Liver (tissue), 9 donors: ENCODE measurements around the gene DCC. TPM values are rescaled to one million over a fixed set of nuclear protein-coding genes. Genes with fewer than 3 reads are reported as not detected.

Source experiments
- DNase-seq: peaks from one replicate; pipeline ENCODE4 v3.0.0-alpha.2; 2017; ENCODE audit warnings: low spot score
- H3K27ac ChIP-seq, 2 donors: one replicate each; pipeline ENCODE4 v1.7.0; 2013; ENCODE audit warnings: inconsistent platforms in 2 of 2, low read length in 2 of 2, control low read depth in 1 of 2, low read depth in 1 of 2, mild to moderate bottlenecking in 1 of 2
- H3K27me3 ChIP-seq, 4 donors: one replicate each; pipeline versions ENCODE4 v1.6.1 to v1.7.0; 2013; ENCODE audit warnings: low read length in 3 of 4, inconsistent platforms in 1 of 4, mild to moderate bottlenecking in 1 of 4, moderate library complexity in 1 of 4; ENCODE audit not compliant: control insufficient read depth in 4 of 4, insufficient read depth in 4 of 4
- H3K36me3 ChIP-seq, 4 donors: one replicate each; pipeline versions ENCODE4 v1.6.1 to v1.7.0; 2013; ENCODE audit warnings: low read length in 3 of 4, mild to moderate bottlenecking in 3 of 4, low read depth in 1 of 4, moderate library complexity in 1 of 4; ENCODE audit not compliant: control insufficient read depth in 4 of 4, insufficient read depth in 3 of 4
- H3K4me1 ChIP-seq, 4 donors: one replicate each; pipeline versions ENCODE4 v1.6.1 to v1.7.0; 2013; ENCODE audit warnings: low read length in 3 of 4, mild to moderate bottlenecking in 3 of 4, moderate library complexity in 1 of 4; ENCODE audit not compliant: control insufficient read depth in 4 of 4, insufficient read depth in 4 of 4
- H3K4me3 ChIP-seq, 3 donors: one replicate each; pipeline versions ENCODE4 v1.6.1 to v1.7.0; 2013; ENCODE audit warnings: low read length in 3 of 3, control low read depth in 1 of 3, low read depth in 1 of 3, mild to moderate bottlenecking in 1 of 3
- H3K9ac ChIP-seq, 2 donors: one replicate each; pipeline ENCODE4 v1.7.0; 2013; ENCODE audit warnings: low read length in 2 of 2, mild to moderate bottlenecking in 2 of 2, moderate library complexity in 2 of 2, control low read depth in 1 of 2, low read depth in 1 of 2
- H3K9me3 ChIP-seq, 4 donors: one replicate each; pipeline versions ENCODE4 v1.6.1 to v1.7.0; 2013; ENCODE audit warnings: low read length in 3 of 4; ENCODE audit not compliant: control insufficient read depth in 4 of 4
- EGR1 ChIP-seq, 2 donors: IDR thresholded peaks; 2 replicates each; pipeline ENCODE4 v1.6.1; 2016 to 2018; ENCODE audit warnings: antibody characterized with exemption in 2 of 2, low read depth in 2 of 2
- FOXA1 ChIP-seq: IDR thresholded peaks from 2 replicates; pipeline ENCODE4 v1.6.1; 2016; ENCODE audit warnings: antibody characterized with exemption
- FOXA2 ChIP-seq: IDR thresholded peaks from 2 replicates; pipeline ENCODE4 v1.6.1; 2016; ENCODE audit warnings: antibody characterized with exemption
- GABPA ChIP-seq, 2 donors: IDR thresholded peaks in 1 of 2; conservative IDR thresholded peaks in 1 of 2; 2 replicates each; pipeline ENCODE4 v1.6.1; 2016; ENCODE audit warnings: antibody characterized with exemption in 2 of 2, mild to moderate bottlenecking in 1 of 2, moderate library complexity in 1 of 2
- HNF4A ChIP-seq, 2 donors: conservative IDR thresholded peaks; 2 replicates each; pipeline ENCODE4 v1.6.1; 2016; ENCODE audit warnings: antibody characterized with exemption in 2 of 2, mild to moderate bottlenecking in 2 of 2
- JUND ChIP-seq, 2 donors: IDR thresholded peaks; 2 replicates each; pipeline ENCODE4 v1.6.1; 2016; ENCODE audit warnings: antibody characterized with exemption in 2 of 2
- RAD21 ChIP-seq, 2 donors: IDR thresholded peaks; 2 replicates each; pipeline ENCODE4 v1.6.1; 2016; ENCODE audit warnings: antibody characterized with exemption in 2 of 2, mild to moderate bottlenecking in 2 of 2
- RXRA ChIP-seq, 2 donors: IDR thresholded peaks; 2 replicates each; pipeline ENCODE4 v1.6.1; 2017 to 2018; ENCODE audit warnings: antibody characterized with exemption in 2 of 2, mild to moderate bottlenecking in 1 of 2
- SP1 ChIP-seq: IDR thresholded peaks from 2 replicates; pipeline ENCODE4 v1.6.1; 2018; ENCODE audit warnings: antibody characterized with exemption, mild to moderate bottlenecking
- TAF1 ChIP-seq: conservative IDR thresholded peaks from 2 replicates; pipeline ENCODE4 v1.6.1; 2016; ENCODE audit warnings: antibody characterized with exemption, mild to moderate bottlenecking
- YY1 ChIP-seq: IDR thresholded peaks from 2 replicates; pipeline ENCODE4 v1.6.1; 2016; ENCODE audit warnings: antibody characterized with exemption, mild to moderate bottlenecking
- WGBS: extraction: QIAGEN DNeasy Blood & Tissue Kit; methylation state at CpG from one replicate; pipeline ENCODE4 v1.1.7; 2013; 5-methylcytosine and 5-hydroxymethylcytosine counted together
- polyA plus RNA-seq, 2 donors: library from polyadenylated mRNA; stranded (reverse) in 1 of 2; unstranded in 1 of 2; fragments of 200-250 nt in 1 of 2; fragments of >200 nt in 1 of 2; fragmentation: Nextera tagmentation in 1 of 2; extraction: Ambion mirVana in 1 of 2; gene quantifications; one replicate each; pipeline versions ENCODE4 v1.2.1 to v1.2.3, GENCODE V29; 2013 to 2015
- total RNA-seq, 2 donors: library from RNA; depleted of rRNA; stranded (reverse); fragments of >200 nt; gene quantifications; one replicate each; pipeline ENCODE4 v1.2.3, GENCODE V29; 2014
- TF ChIP-seq, protein P1 (sequence below): IDR thresholded peaks from 2 replicates; pipeline ENCODE4 v1.6.1; 2016; ENCODE audit warnings: antibody characterized with exemption
- TF ChIP-seq, protein P2 (sequence below): fragments of 150-350 bp; IDR thresholded peaks from 2 replicates; pipeline ENCODE4 v1.5.1; 2017; ENCODE audit warnings: improper control_type of control experiment, low read depth, low read length; ENCODE audit not compliant: missing input control
- TF ChIP-seq, protein P3 (sequence below): IDR thresholded peaks from 2 replicates; pipeline ENCODE4 v1.6.1; 2016; ENCODE audit warnings: antibody characterized with exemption
- donor health status: healthy.
- donor health status: healthy.
- donor health status: healthy.
- donor health status: healthy.
- donor health status: healthy.

The DCC gene
- total and polyA plus RNA-seq, 4 donors = under 0.01 to 0.03 TPM; not detected in 2

DNA sequence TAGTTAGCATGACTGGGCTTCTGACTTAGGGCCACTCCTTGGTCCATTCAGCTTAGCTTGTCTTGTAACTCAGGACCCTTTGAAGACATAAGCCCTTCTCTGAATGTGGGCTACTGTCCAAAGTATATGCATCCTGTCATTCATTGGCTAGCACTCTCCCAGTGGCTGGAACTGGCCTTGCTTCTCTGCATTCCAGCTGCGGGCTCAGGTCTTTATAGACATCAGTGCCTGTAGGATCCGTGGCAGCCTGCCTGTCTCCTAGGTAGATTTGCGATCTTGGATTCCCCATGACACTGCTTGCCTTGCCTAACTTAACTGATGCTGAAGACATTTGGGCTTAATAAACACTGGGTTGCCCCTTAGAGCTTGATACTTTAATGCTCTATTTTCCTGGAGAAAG is 170.1 kb downstream of the DCC start:
- no peak for DNase-seq
- no peak overlapping the region for H3K4me3 ChIP-seq
- H3K4me1 ChIP-seq = no peaks in the 10 kb centered on the region
- H3K27me3 ChIP-seq = no peaks in the 10 kb centered on the region
- H3K9ac ChIP-seq = no peak overlapping the region
- no peaks in the 10 kb centered on the region for H3K36me3 ChIP-seq
- no peaks in the 10 kb centered on the region for H3K9me3 ChIP-seq
- H3K27ac ChIP-seq = no peak overlapping the region
- 69% methylated on average over 3 of the region's 3 CpGs for WGBS
- no peak for TF ChIP-seq RAD21 (IDR thresholded peaks at IDR 0.05)
- TF ChIP-seq EGR1 (IDR thresholded peaks at IDR 0.05; ENCODE audit: low read depth in 2 of 2) = no peak
- no peak for TF ChIP-seq RXRA (IDR thresholded peaks at IDR 0.05)
- TF ChIP-seq FOXA1 = no peak
- TF ChIP-seq, protein P1, sequence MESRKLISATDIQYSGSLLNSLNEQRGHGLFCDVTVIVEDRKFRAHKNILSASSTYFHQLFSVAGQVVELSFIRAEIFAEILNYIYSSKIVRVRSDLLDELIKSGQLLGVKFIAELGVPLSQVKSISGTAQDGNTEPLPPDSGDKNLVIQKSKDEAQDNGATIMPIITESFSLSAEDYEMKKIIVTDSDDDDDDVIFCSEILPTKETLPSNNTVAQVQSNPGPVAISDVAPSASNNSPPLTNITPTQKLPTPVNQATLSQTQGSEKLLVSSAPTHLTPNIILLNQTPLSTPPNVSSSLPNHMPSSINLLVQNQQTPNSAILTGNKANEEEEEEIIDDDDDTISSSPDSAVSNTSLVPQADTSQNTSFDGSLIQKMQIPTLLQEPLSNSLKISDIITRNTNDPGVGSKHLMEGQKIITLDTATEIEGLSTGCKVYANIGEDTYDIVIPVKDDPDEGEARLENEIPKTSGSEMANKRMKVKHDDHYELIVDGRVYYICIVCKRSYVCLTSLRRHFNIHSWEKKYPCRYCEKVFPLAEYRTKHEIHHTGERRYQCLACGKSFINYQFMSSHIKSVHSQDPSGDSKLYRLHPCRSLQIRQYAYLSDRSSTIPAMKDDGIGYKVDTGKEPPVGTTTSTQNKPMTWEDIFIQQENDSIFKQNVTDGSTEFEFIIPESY = no peak
- TF ChIP-seq, protein P2, sequence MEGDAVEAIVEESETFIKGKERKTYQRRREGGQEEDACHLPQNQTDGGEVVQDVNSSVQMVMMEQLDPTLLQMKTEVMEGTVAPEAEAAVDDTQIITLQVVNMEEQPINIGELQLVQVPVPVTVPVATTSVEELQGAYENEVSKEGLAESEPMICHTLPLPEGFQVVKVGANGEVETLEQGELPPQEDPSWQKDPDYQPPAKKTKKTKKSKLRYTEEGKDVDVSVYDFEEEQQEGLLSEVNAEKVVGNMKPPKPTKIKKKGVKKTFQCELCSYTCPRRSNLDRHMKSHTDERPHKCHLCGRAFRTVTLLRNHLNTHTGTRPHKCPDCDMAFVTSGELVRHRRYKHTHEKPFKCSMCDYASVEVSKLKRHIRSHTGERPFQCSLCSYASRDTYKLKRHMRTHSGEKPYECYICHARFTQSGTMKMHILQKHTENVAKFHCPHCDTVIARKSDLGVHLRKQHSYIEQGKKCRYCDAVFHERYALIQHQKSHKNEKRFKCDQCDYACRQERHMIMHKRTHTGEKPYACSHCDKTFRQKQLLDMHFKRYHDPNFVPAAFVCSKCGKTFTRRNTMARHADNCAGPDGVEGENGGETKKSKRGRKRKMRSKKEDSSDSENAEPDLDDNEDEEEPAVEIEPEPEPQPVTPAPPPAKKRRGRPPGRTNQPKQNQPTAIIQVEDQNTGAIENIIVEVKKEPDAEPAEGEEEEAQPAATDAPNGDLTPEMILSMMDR = no peak
- TF ChIP-seq, protein P3, sequence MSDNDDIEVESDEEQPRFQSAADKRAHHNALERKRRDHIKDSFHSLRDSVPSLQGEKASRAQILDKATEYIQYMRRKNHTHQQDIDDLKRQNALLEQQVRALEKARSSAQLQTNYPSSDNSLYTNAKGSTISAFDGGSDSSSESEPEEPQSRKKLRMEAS = no peak
- TF ChIP-seq TAF1 = no peak
- no peak for TF ChIP-seq YY1

DNA sequence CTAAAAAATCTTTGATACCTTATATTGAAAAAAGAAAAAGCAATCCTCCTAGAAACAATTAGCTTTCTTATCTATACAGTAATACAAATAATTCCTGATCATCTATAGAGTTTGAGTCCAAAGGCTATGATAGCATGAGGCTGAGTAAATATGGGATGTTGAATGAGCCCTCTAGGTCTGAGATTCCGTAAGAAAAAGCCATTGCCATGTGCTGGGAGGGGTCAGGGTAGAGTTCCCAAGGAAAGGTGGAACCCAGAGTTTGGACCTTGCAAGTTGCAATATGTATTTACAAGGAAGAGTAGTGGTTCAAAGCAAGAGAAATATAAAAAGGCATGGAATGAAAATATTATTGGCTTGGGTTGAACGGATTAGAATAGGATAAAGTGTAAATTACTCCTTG is 178.1 kb downstream of the DCC start:
- H3K9me3 ChIP-seq = no peaks in the 10 kb centered on the region
- H3K36me3 ChIP-seq = no peaks in the 10 kb centered on the region
- H3K4me1 ChIP-seq = no peaks in the 10 kb centered on the region
- no peaks in the 10 kb centered on the region for H3K27me3 ChIP-seq
- H3K9ac ChIP-seq = no peak overlapping the region
- H3K4me3 ChIP-seq = no peak overlapping the region
- WGBS = 51% methylated on average over 2 of the region's 2 CpGs
- TF ChIP-seq, protein P3 = no peak
- no peak for TF ChIP-seq SP1
- TF ChIP-seq, protein P1 = no peak
- no peak for TF ChIP-seq YY1
- no peak for TF ChIP-seq GABPA (IDR thresholded peaks at IDR 0.05 in 1 of 2, conservative IDR thresholded peaks at IDR 0.05 in 1 of 2)
- no peak for TF ChIP-seq HNF4A (conservative IDR thresholded peaks at IDR 0.05)
- TF ChIP-seq RAD21 (IDR thresholded peaks at IDR 0.05) = no peak
- no peak for TF ChIP-seq FOXA2
- no peak for TF ChIP-seq JUND (IDR thresholded peaks at IDR 0.05)
- no peak overlapping the region for H3K27ac ChIP-seq
- DNase-seq = no peak
